HEK293 (cell line): ENCODE data around the gene MMS19.
A peak's percentile ranks its signal among the peaks of the same experiment; 100 is the strongest.

ENCODE experiments used
- CTCF ChIA-PET: fragments of 350-600 bp; formaldehyde crosslinking; extraction: SDS; loops from one replicate; lab custom pipeline; 2021; ENCODE audit warnings: antibody characterized with exemption; lab: Yijun Ruan, JAX
- POLR2A ChIA-PET: fragments of 300-600 bp; formaldehyde crosslinking; extraction: SDS; loops from one replicate; lab custom pipeline; 2020; ENCODE audit warnings: antibody characterized with exemption, inconsistent platforms; lab: Yijun Ruan, JAX
- H3K27ac ChIP-seq: fragments of 200-500 bp; sonication (Bioruptor generic); 2 replicates; pipeline ENCODE4 v1.5.1; 2014; ENCODE audit warnings: low read depth, low read length, control low read depth, inconsistent platforms; ENCODE audit errors: extremely low read depth
- H3K36me3 ChIP-seq, 2 experiments: fragments of 200-500 bp in 1 of 2; sonication (Bioruptor generic) in 1 of 2; 1 replicate in 1 of 2; 2 replicates in 1 of 2; pipeline ENCODE4 v1.5.1; 2014 to 2017; ENCODE audit warnings: inconsistent platforms in 2 of 2, low read length in 2 of 2; ENCODE audit not compliant: control insufficient read depth in 2 of 2, insufficient read depth in 1 of 2
- H3K4me1 ChIP-seq: fragments of 200-500 bp; sonication (Bioruptor generic); 2 replicates; pipeline ENCODE4 v1.5.1; 2014; ENCODE audit warnings: mild to moderate bottlenecking, low read length, inconsistent platforms; ENCODE audit not compliant: control insufficient read depth, insufficient read depth
- H3K4me3 ChIP-seq: 2 replicates; pipeline ENCODE4 v1.5.1; 2011; ENCODE audit warnings: low read depth, mild to moderate bottlenecking, control low read depth, low read length, moderate library complexity
- H3K9me3 ChIP-seq: fragments of 200-500 bp; sonication (Bioruptor generic); 2 replicates; pipeline ENCODE4 v1.5.1; 2014; ENCODE audit warnings: low read depth, low read length, inconsistent platforms; ENCODE audit not compliant: control insufficient read depth, insufficient read depth
- BCL11B ChIP-seq: fragments of 450-650 bp; formaldehyde crosslinking; IDR thresholded peaks from 2 replicates; pipeline ENCODE4 v1.5.1; 2016; ENCODE audit warnings: low read depth, missing biosample characterization, missing genetic modification characterization
- SP7 ChIP-seq: fragments of 450-650 bp; formaldehyde crosslinking; IDR thresholded peaks from 2 replicates; pipeline ENCODE4 v1.5.1; 2016; ENCODE audit warnings: missing biosample characterization, missing genetic modification characterization
- YY1 ChIP-seq: fragments of 450-650 bp; formaldehyde crosslinking; IDR thresholded peaks from 2 replicates; pipeline ENCODE4 v1.5.1; 2018; ENCODE audit warnings: missing biosample characterization, missing genetic modification characterization
- ZBTB1 ChIP-seq: fragments of 450-650 bp; formaldehyde crosslinking; IDR thresholded peaks from 2 replicates; pipeline ENCODE4 v1.5.1; 2016; ENCODE audit warnings: missing biosample characterization, missing genetic modification characterization
- ZBTB20 ChIP-seq: fragments of 450-650 bp; formaldehyde crosslinking; IDR thresholded peaks from 2 replicates; pipeline ENCODE4 v1.5.1; 2016; ENCODE audit warnings: missing biosample characterization, missing genetic modification characterization
- ZBTB48 ChIP-seq: fragments of 450-650 bp; formaldehyde crosslinking; IDR thresholded peaks from 2 replicates; pipeline ENCODE4 v1.5.1; 2016; ENCODE audit warnings: missing biosample characterization, missing genetic modification characterization
- ZEB2 ChIP-seq: fragments of 450-650 bp; formaldehyde crosslinking; IDR thresholded peaks from 2 replicates; pipeline ENCODE4 v1.5.1; 2016; ENCODE audit warnings: missing biosample characterization, missing genetic modification characterization
- ZFHX2 ChIP-seq: fragments of 450-650 bp; formaldehyde crosslinking; conservative IDR thresholded peaks from 2 replicates; pipeline ENCODE4 v1.5.1; 2016; ENCODE audit warnings: missing biosample characterization, missing genetic modification characterization
- ZFP37 ChIP-seq: fragments of 450-650 bp; formaldehyde crosslinking; IDR thresholded peaks from 2 replicates; pipeline ENCODE4 v1.5.1; 2016; ENCODE audit warnings: missing biosample characterization, missing genetic modification characterization
- ZIC2 ChIP-seq: fragments of 450-650 bp; formaldehyde crosslinking; IDR thresholded peaks from 2 replicates; pipeline ENCODE4 v1.5.1; 2016; ENCODE audit warnings: missing biosample characterization, missing genetic modification characterization
- ZNF2 ChIP-seq: fragments of 450-650 bp; formaldehyde crosslinking; IDR thresholded peaks from 2 replicates; pipeline ENCODE4 v1.5.1; 2016; ENCODE audit warnings: missing biosample characterization, missing genetic modification characterization
- ZNF248 ChIP-seq: fragments of 450-650 bp; formaldehyde crosslinking; IDR thresholded peaks from 2 replicates; pipeline ENCODE4 v1.5.1; 2017; ENCODE audit warnings: missing biosample characterization, missing genetic modification characterization
- ZNF335 ChIP-seq: fragments of 450-650 bp; formaldehyde crosslinking; conservative IDR thresholded peaks from 2 replicates; pipeline ENCODE4 v1.5.1; 2016; ENCODE audit warnings: missing biosample characterization, missing genetic modification characterization
- ZNF341 ChIP-seq: fragments of 450-650 bp; formaldehyde crosslinking; IDR thresholded peaks from 2 replicates; pipeline ENCODE4; 2016; ENCODE audit warnings: low read depth, missing biosample characterization, missing genetic modification characterization
- ZNF366 ChIP-seq: fragments of 450-650 bp; formaldehyde crosslinking; conservative IDR thresholded peaks from 2 replicates; pipeline ENCODE4 v1.5.1; 2016; ENCODE audit warnings: missing biosample characterization, missing genetic modification characterization
- ZNF600 ChIP-seq: fragments of 450-650 bp; formaldehyde crosslinking; IDR thresholded peaks from 2 replicates; pipeline ENCODE4 v1.5.1; 2016; ENCODE audit warnings: missing biosample characterization, missing genetic modification characterization
- ZNF629 ChIP-seq: fragments of 450-650 bp; formaldehyde crosslinking; IDR thresholded peaks from 2 replicates; pipeline ENCODE4 v1.5.1; 2017; ENCODE audit warnings: missing biosample characterization, missing genetic modification characterization
- TF ChIP-seq, protein P1 (sequence below): fragments of 450-650 bp; IDR thresholded peaks from 2 replicates; pipeline ENCODE4 v1.5.1; 2018; ENCODE audit warnings: missing biosample characterization, missing genetic modification characterization
- TF ChIP-seq, protein P2 (sequence below): fragments of 450-650 bp; formaldehyde crosslinking; IDR thresholded peaks from 2 replicates; pipeline ENCODE4 v1.5.1; 2016; ENCODE audit warnings: missing biosample characterization, missing genetic modification characterization
- TF ChIP-seq, protein P3 (sequence below): fragments of 450-650 bp; formaldehyde crosslinking; IDR thresholded peaks from 2 replicates; pipeline ENCODE4 v1.5.1; 2016; ENCODE audit warnings: missing biosample characterization, missing genetic modification characterization
- TF ChIP-seq, protein P4 (sequence below): fragments of 450-650 bp; formaldehyde crosslinking; IDR thresholded peaks from 2 replicates; pipeline ENCODE4 v1.5.1; 2017; ENCODE audit warnings: missing biosample characterization, missing genetic modification characterization
- TF ChIP-seq, protein P5 (sequence below): fragments of 450-650 bp; formaldehyde crosslinking; IDR thresholded peaks from 2 replicates; pipeline ENCODE4 v1.5.1; 2016; ENCODE audit warnings: missing biosample characterization, missing genetic modification characterization, low read depth

MMS19 gene

DNA sequence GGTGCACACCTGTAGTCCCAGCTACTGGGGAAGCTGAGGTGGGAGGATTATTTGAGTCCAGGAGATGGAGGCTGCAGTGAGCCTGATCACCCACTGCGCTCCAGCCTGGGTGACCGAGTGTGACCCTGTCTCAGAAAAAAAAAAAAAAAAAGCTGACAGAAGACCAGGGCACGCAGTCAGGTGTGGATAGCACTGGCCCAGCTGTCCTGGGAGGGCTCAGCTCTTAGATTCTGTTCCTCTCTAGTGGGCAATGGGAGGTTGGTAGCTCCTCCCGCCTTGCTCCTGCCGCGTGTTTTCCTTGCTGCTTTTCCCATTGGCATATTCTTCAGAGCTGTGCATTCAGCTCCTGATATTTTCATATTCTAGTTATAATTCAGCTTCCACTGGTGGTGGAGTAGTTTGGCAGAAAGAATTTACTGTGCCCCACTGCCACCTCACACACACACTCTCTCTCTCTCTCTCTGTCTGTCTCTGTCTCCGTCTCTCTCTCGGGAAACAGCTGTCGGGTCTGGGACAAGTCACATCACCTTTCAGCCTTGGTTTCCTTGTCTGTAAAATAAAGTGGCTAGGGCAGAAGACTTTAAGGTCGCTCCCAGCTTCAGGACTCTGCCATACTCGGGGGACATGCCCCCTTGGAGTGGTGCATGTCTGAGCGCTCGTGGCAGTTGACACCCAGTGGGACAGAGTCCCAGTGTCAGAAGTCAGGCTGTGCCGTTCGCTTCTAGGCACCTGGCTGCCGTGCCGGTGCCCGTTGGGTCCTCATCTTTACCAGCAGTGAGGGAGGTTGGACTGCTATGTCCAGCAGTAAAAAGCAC lies 48.4 kb upstream of the MMS19 start:
- Histone ChIP-seq H3K27ac (0 out of 2 replicates have a peak overlapping the region, but pooled peaks have one; percentile 5), H3K4me3 (no peak overlapping the region), H3K36me3 (no peaks in the 10 kb centered on the region), H3K9me3 (no peaks in the 10 kb centered on the region)
- ChIA-PET CTCF (interaction anchor here (0.7 to 4.1 kb wide), 4 partner anchors 11 to 83 kb away, joined by 3 to 24 read pairs (median 5); no protein-coding TSS in a partner anchor), POLR2A (interaction anchor here (1.2 kb wide), 1 partner anchor 48 kb away, joined by 3 read pairs; the partner anchor contains the start of gene UBTD1)
- TF ChIP-seq ZNF248 (tag by site-specific recombination): no peak
- TF ChIP-seq, protein P1, sequence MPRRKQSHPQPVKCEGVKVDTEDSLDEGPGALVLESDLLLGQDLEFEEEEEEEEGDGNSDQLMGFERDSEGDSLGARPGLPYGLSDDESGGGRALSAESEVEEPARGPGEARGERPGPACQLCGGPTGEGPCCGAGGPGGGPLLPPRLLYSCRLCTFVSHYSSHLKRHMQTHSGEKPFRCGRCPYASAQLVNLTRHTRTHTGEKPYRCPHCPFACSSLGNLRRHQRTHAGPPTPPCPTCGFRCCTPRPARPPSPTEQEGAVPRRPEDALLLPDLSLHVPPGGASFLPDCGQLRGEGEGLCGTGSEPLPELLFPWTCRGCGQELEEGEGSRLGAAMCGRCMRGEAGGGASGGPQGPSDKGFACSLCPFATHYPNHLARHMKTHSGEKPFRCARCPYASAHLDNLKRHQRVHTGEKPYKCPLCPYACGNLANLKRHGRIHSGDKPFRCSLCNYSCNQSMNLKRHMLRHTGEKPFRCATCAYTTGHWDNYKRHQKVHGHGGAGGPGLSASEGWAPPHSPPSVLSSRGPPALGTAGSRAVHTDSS (tag by site-specific recombination): no peak
- TF ChIP-seq, all 188 proteins: peak for 0
- peaks cover 14% of the 10 kb centered on the region; the same call in 1 of the 2 replicates for H3K4me1 ChIP-seq

DNA sequence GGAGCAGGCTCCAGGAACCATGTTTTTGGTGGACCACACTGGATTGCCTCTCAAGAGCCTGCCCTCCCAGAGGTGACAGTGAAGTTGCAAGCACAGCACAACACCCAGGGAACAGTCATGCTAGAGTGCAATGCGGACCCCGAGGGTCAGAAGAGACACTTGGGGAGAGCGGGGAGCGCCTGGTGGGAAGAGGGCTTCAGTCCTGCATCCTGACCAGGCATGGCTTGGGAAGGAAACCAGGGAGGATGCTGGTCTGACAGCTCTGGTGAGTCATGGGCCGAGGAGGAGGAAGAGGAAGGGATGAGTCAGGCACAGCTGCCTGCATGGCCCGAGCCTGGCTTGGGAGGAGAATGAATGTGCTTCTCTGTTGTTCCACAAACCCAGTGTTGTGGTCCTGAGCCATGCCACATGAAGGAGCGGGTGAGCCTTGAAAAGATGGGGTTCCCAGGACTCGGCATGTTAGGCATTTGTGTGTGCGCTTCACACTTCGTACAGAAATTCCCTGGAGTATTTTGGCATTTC lies 44.9 kb upstream of the MMS19 start:
- Histone ChIP-seq H3K9me3 (no peaks in the 10 kb centered on the region), H3K36me3 (no peaks in the 10 kb centered on the region), H3K4me3 (no peak overlapping the region), H3K4me1 (peaks cover 8% of the 10 kb centered on the region; the same call in 1 of the 2 replicates), H3K27ac (peak overlapping the region; percentile 64)
- ChIA-PET CTCF (interaction anchor here (0.7 to 1.9 kb wide), 2 partner anchors 11 to 79 kb away, joined by 3 to 6 read pairs; no protein-coding TSS in a partner anchor), POLR2A (no interaction called here)
- peak; percentile 93 for TF ChIP-seq ZNF366 (tag by site-specific recombination)
- TF ChIP-seq ZNF335 (tag by site-specific recombination): peak; percentile 71
- TF ChIP-seq, protein P2, sequence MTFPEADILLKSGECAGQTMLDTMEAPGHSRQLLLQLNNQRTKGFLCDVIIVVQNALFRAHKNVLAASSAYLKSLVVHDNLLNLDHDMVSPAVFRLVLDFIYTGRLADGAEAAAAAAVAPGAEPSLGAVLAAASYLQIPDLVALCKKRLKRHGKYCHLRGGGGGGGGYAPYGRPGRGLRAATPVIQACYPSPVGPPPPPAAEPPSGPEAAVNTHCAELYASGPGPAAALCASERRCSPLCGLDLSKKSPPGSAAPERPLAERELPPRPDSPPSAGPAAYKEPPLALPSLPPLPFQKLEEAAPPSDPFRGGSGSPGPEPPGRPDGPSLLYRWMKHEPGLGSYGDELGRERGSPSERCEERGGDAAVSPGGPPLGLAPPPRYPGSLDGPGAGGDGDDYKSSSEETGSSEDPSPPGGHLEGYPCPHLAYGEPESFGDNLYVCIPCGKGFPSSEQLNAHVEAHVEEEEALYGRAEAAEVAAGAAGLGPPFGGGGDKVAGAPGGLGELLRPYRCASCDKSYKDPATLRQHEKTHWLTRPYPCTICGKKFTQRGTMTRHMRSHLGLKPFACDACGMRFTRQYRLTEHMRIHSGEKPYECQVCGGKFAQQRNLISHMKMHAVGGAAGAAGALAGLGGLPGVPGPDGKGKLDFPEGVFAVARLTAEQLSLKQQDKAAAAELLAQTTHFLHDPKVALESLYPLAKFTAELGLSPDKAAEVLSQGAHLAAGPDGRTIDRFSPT (tag by site-specific recombination): peak; percentile 56; the same call in 1 of the 2 replicates
- no peak for TF ChIP-seq ZBTB1 (tag by site-specific recombination)
- TF ChIP-seq ZFP37 (tag by site-specific recombination): peak; percentile 52
- TF ChIP-seq BCL11B (tag by site-specific recombination): no peak
- TF ChIP-seq, protein P3, sequence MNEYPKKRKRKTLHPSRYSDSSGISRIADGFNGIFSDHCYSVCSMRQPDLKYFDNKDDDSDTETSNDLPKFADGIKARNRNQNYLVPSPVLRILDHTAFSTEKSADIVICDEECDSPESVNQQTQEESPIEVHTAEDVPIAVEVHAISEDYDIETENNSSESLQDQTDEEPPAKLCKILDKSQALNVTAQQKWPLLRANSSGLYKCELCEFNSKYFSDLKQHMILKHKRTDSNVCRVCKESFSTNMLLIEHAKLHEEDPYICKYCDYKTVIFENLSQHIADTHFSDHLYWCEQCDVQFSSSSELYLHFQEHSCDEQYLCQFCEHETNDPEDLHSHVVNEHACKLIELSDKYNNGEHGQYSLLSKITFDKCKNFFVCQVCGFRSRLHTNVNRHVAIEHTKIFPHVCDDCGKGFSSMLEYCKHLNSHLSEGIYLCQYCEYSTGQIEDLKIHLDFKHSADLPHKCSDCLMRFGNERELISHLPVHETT (tag by site-specific recombination): peak; percentile 54; the same call in 1 of the 2 replicates
- peak; percentile 97 for TF ChIP-seq ZNF600 (tag by site-specific recombination)
- 0 out of 2 replicates have a peak, but pooled peaks have one; percentile 38 for TF ChIP-seq ZNF2 (tag by site-specific recombination)
- no peak for TF ChIP-seq ZNF341 (tag by site-specific recombination)
- TF ChIP-seq ZNF629 (tag by site-specific recombination): peak; percentile 58; the same call in 1 of the 2 replicates
- peak; percentile 71 for TF ChIP-seq SP7 (tag by site-specific recombination)
- no peak for TF ChIP-seq YY1 (tag by site-specific recombination)
- TF ChIP-seq, protein P4, sequence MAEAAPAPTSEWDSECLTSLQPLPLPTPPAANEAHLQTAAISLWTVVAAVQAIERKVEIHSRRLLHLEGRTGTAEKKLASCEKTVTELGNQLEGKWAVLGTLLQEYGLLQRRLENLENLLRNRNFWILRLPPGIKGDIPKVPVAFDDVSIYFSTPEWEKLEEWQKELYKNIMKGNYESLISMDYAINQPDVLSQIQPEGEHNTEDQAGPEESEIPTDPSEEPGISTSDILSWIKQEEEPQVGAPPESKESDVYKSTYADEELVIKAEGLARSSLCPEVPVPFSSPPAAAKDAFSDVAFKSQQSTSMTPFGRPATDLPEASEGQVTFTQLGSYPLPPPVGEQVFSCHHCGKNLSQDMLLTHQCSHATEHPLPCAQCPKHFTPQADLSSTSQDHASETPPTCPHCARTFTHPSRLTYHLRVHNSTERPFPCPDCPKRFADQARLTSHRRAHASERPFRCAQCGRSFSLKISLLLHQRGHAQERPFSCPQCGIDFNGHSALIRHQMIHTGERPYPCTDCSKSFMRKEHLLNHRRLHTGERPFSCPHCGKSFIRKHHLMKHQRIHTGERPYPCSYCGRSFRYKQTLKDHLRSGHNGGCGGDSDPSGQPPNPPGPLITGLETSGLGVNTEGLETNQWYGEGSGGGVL (tag by site-specific recombination): 0 out of 2 replicates have a peak, but pooled peaks have one; percentile 15
- TF ChIP-seq ZFHX2 (tag by site-specific recombination): peak; percentile 60
- 0 out of 2 replicates have a peak, but pooled peaks have one; percentile 42 for TF ChIP-seq ZEB2 (tag by site-specific recombination)
- 0 out of 2 replicates have a peak, but pooled peaks have one; percentile 6 for TF ChIP-seq ZIC2 (tag by site-specific recombination)
- TF ChIP-seq, protein P5, sequence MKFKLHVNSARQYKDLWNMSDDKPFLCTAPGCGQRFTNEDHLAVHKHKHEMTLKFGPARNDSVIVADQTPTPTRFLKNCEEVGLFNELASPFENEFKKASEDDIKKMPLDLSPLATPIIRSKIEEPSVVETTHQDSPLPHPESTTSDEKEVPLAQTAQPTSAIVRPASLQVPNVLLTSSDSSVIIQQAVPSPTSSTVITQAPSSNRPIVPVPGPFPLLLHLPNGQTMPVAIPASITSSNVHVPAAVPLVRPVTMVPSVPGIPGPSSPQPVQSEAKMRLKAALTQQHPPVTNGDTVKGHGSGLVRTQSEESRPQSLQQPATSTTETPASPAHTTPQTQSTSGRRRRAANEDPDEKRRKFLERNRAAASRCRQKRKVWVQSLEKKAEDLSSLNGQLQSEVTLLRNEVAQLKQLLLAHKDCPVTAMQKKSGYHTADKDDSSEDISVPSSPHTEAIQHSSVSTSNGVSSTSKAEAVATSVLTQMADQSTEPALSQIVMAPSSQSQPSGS (tag by site-specific recombination): no peak
- TF ChIP-seq ZBTB20: peak; percentile 85
- no peak for TF ChIP-seq ZBTB48 (tag by site-specific recombination)
